GM23338 (cell line): ENCODE results near the gene KLK11. TPM values are rescaled to one million over a fixed set of nuclear protein-coding genes. Genes with fewer than 3 reads are reported as not detected.
"Not testable (repeated sequence)": the region's sequence is repeated elsewhere in the genome, so short reads cannot be mapped to it uniquely, and the experiment has no call there.

Experiments used
- ATAC-seq: fragments of 200-7000 bp; cut with Tn5 transposase; 3 replicates; pipeline ENCODE4 v1.9.1; 2020
- DNase-seq: peaks from one replicate; pipeline ENCODE4 v3.0.0-alpha.2; 2015; ENCODE audit warnings: low spot score
- H2AFZ ChIP-seq: fragments of 200-600 bp; sonication (generic); 2 replicates; pipeline ENCODE4 v1.8.0; 2016; ENCODE audit warnings: antibody characterized with exemption, mild to moderate bottlenecking, moderate library complexity
- H3F3A ChIP-seq: fragments of 200-600 bp; sonication (generic); replicated peaks from 2 replicates; pipeline ENCODE4 v1.8.0; 2017; ENCODE audit warnings: antibody characterized with exemption, mixed run types, low read depth
- H3K27ac ChIP-seq: fragments of 200-600 bp; sonication (generic); 2 replicates; pipeline ENCODE4 v1.6.1; 2016; ENCODE audit warnings: low read depth
- H3K27me3 ChIP-seq: fragments of 200-600 bp; sonication (generic); 2 replicates; pipeline ENCODE4 v1.8.0; 2016; ENCODE audit warnings: mild to moderate bottlenecking, mixed run types, moderate library complexity; ENCODE audit not compliant: insufficient read depth
- H3K36me3 ChIP-seq: fragments of 200-600 bp; sonication (generic); 2 replicates; pipeline ENCODE4 v1.8.0; 2016; ENCODE audit warnings: mild to moderate bottlenecking; ENCODE audit not compliant: insufficient read depth
- H3K4me1 ChIP-seq: fragments of 200-600 bp; sonication (generic); 2 replicates; pipeline ENCODE4 v1.8.0; 2016; ENCODE audit warnings: mild to moderate bottlenecking, moderate library complexity; ENCODE audit not compliant: insufficient read depth
- H3K4me2 ChIP-seq: fragments of 200-600 bp; sonication (generic); 2 replicates; pipeline ENCODE4 v1.7.1; 2017; ENCODE audit warnings: mixed run types
- H3K4me3 ChIP-seq: fragments of 200-600 bp; sonication (generic); 2 replicates; pipeline ENCODE4 v1.6.1; 2016; ENCODE audit warnings: mixed run types
- H3K79me2 ChIP-seq: fragments of 200-600 bp; sonication (generic); replicated peaks from 2 replicates; pipeline ENCODE4 v1.8.0; 2017; ENCODE audit warnings: mild to moderate bottlenecking; ENCODE audit not compliant: insufficient read depth
- H3K9me2 ChIP-seq: fragments of 200-600 bp; sonication (generic); 2 replicates; pipeline ENCODE4 v1.8.0; 2017; ENCODE audit not compliant: insufficient read depth
- H4K20me1 ChIP-seq: fragments of 200-600 bp; sonication (generic); replicated peaks from 2 replicates; pipeline ENCODE4 v1.8.0; 2017; ENCODE audit warnings: mild to moderate bottlenecking; ENCODE audit not compliant: insufficient read depth
- H3K27ac Mint-ChIP-seq: 2 replicates; pipeline ENCODE4 v1.8.0; 2020; ENCODE audit warnings: inconsistent platforms, mild to moderate bottlenecking, moderate library complexity, mixed read lengths
- H3K27me3 Mint-ChIP-seq: 3 replicates; pipeline ENCODE4 v1.8.0; 2022; ENCODE audit warnings: low read depth, mild to moderate bottlenecking, moderate library complexity, mixed read lengths, inconsistent platforms; ENCODE audit not compliant: insufficient read depth, poor library complexity
- H3K36me3 Mint-ChIP-seq: 3 replicates; pipeline ENCODE4 v1.8.0; 2021; ENCODE audit warnings: low read depth, mild to moderate bottlenecking, inconsistent platforms, moderate library complexity, mixed read lengths
- H3K4me1 Mint-ChIP-seq: 3 replicates; pipeline ENCODE4 v1.8.0; 2020; ENCODE audit warnings: mild to moderate bottlenecking, inconsistent platforms, mixed read lengths
- H3K4me3 Mint-ChIP-seq: 3 replicates; pipeline ENCODE4 v1.8.0; 2021; ENCODE audit warnings: moderate library complexity, mild to moderate bottlenecking, inconsistent platforms, mixed read lengths
- H3K9me3 Mint-ChIP-seq: 3 replicates; pipeline ENCODE4 v1.8.0; 2020; ENCODE audit warnings: moderate library complexity, mild to moderate bottlenecking, inconsistent platforms, mixed read lengths
- CREB1 ChIP-seq: fragments of 250-450 bp; sonication (Bioruptor Pico); IDR thresholded peaks from 2 replicates; pipeline ENCODE4 v1.5.0; 2020; ENCODE audit warnings: low read depth, mild to moderate bottlenecking, moderate library complexity
- CTCF ChIP-seq, 2 experiments: fragments of 200-600 bp in 1 of 2; sonication (generic) in 1 of 2; conservative IDR thresholded peaks; 2 replicates each; pipeline versions ENCODE4 v1.5.1 to v1.6.1; 2016 to 2017; ENCODE audit warnings: antibody characterized with exemption in 2 of 2, low read depth in 2 of 2, mild to moderate bottlenecking in 2 of 2, moderate library complexity in 1 of 2
- ETS1 ChIP-seq: IDR thresholded peaks from 2 replicates; pipeline ENCODE4 v1.6.1; 2016; ENCODE audit warnings: antibody characterized with exemption
- EZH2phosphoT487 ChIP-seq: fragments of 200-600 bp; sonication (generic); IDR thresholded peaks from one replicate; pipeline ENCODE4 v1.8.1; 2018; ENCODE audit warnings: antibody characterized with exemption; ENCODE audit not compliant: unreplicated experiment
- JUNB ChIP-seq: IDR thresholded peaks from one replicate; pipeline ENCODE4 v1.6.1; 2016; ENCODE audit warnings: antibody characterized with exemption; ENCODE audit not compliant: unreplicated experiment
- POLR2AphosphoS5 ChIP-seq: IDR thresholded peaks from 2 replicates; pipeline ENCODE4 v1.6.1; 2016; ENCODE audit warnings: antibody characterized with exemption, low read depth
- REST ChIP-seq: IDR thresholded peaks from one replicate; pipeline ENCODE4 v1.6.1; 2018; ENCODE audit warnings: antibody characterized with exemption; ENCODE audit not compliant: unreplicated experiment
- ZNF114 ChIP-seq: fragments of 250-450 bp; sonication (Bioruptor Pico); IDR thresholded peaks from 2 replicates; pipeline ENCODE4 v1.5.0; 2020; ENCODE audit warnings: mild to moderate bottlenecking, moderate library complexity
- polyA plus RNA-seq: library from polyadenylated mRNA; unstranded; fragments of >200 nt; fragmentation: Nextera tagmentation; extraction: Ambion mirVana; gene quantifications from 2 replicates; pipeline ENCODE4 v1.2.1, GENCODE V29; 2016
- total RNA-seq: library from RNA; depleted of rRNA; stranded (reverse); fragments of >200 nt; shearing (Covaris generic); gene quantifications from 2 replicates; pipeline ENCODE4 v1.2.3, GENCODE V29; 2014

Gene KLK11
- total and polyA plus RNA-seq, 2 experiments from 2014 or later = not detected

- H3K79me2 ChIP-seq, DNase-seq, ATAC-seq, H3K4me1 Mint-ChIP-seq, H3K27ac ChIP-seq, H3F3A ChIP-seq, H3K27ac Mint-ChIP-seq, H3K9me2 ChIP-seq, H3K36me3 ChIP-seq, H3K36me3 Mint-ChIP-seq, H3K27me3 Mint-ChIP-seq, H4K20me1 ChIP-seq, H3K4me1 ChIP-seq, H3K9me3 Mint-ChIP-seq: not testable (repeated sequence)
- Histone ChIP-seq H2AFZ (peak overlapping the region; percentile 93), H3K4me2 (peak overlapping the region; percentile 84), H3K4me3 (peak overlapping the region; percentile 64), H3K27me3 (peaks cover 22% of the 10 kb centered on the region)
- peak overlapping the region; percentile 50; the same call in 2 of the 3 replicates for H3K4me3 Mint-ChIP-seq
Measured at GRCh38 chr19:50984416-50984815, 42.0 kb downstream of the KLK11 start.

GRCh38 chr19:50983625-50984292 lies 42.7 kb downstream of the KLK11 start, which contains the start of gene KLK7:
Gene KLK7, minus strand, starts transcription at chr19:50983917. Its CDS starts 1,518 bp downstream, at chr19:50982399.
- H3K27me3 ChIP-seq = peaks cover 22% of the 10 kb centered on the region
- DNase-seq (peak; percentile 54), ATAC-seq (peak; percentile 77)
- Mint-ChIP-seq H3K27ac (no peak within 1 kb of the TSS), H3K9me3 (peaks cover 2% of the 10 kb centered on the region; the same call in 1 of the 3 replicates), H3K4me1 (peaks cover 13% of the 10 kb centered on the region), H3K4me3 (peak within 1 kb of the TSS; percentile 50; the same call in 2 of the 3 replicates), H3K27me3 (no peaks in the 10 kb centered on the region), H3K36me3 (no peaks in the 10 kb centered on the region; the same call in 2 of the 3 replicates)
- peak within 1 kb of the TSS; percentile 64 for H3K4me3 ChIP-seq
- peaks cover 9% of the 10 kb centered on the region for H3K4me1 ChIP-seq
- H3K79me2 ChIP-seq = no peaks in the 10 kb centered on the region
- no peaks in the 10 kb centered on the region for H4K20me1 ChIP-seq
- H3K9me2 ChIP-seq = no peaks in the 10 kb centered on the region
- peak within 1 kb of the TSS; percentile 93 for H2AFZ ChIP-seq
- H3K36me3 ChIP-seq = no peaks in the 10 kb centered on the region
- H3K27ac ChIP-seq = no peak within 1 kb of the TSS
- no peaks in the 10 kb centered on the region for H3F3A ChIP-seq
- H3K4me2 ChIP-seq = peak within 1 kb of the TSS; percentile 84
- TF ChIP-seq JUNB (no peak), CREB1 (no peak), REST (no peak), CTCF (conservative IDR thresholded peaks at IDR 0.05; ENCODE audit: low read depth in 2 of 2) (no peak), ETS1 (no peak), EZH2phosphoT487 (no peak), POLR2AphosphoS5 (no peak), ZNF114 (CRISPR knock-in tag) (no peak)
